Measurements from ENCODE around the gene NFIA.

Gene NFIA

DNA sequence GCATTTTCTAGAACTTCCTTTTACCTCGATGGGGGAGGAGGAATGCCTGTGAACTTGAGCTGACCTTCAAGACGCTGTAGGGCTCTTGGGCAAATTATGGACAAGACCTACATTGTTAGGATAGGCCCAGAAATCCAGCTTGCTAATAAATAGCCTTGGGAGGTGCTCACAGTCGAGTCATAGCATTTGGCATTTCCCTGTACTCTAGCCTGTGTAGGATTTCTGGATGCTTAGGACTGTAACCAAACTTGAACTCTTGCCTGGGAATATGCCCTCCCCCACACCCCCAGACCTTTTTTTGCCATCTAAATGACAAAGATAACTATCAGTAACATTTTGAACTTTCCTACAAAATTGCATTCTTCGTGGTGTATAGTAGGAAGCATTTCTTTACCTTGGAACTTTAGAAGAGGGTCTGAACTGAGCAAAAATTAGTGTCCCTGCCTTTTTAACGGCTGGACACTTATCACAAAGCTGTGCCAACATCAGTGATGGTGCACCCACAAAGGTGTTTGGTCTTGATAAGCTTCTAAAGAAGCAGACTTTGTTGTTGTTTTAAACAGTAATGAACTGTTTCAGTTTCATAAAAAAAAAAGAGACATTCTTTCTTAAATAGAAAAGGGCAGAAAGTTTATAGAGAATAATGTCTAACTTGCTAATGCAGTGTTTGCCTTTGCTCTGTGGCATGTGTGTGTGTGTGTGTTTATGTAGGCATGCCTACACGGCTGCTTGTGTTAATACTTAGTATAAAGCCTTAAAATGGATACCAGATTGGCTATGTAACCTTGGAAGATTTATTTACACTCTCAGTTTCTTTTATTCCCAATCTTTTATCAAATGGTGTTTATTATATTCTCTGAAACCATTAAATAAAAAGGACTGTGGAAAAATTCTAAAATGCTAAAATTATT lies 88.2 kb downstream of the NFIA start:
- no peak for TF ChIP-seq POLR2A (IDR thresholded peaks at IDR 0.05; ENCODE audit: low read depth, low read length)
- no peak for TF ChIP-seq TAF1 (IDR thresholded peaks at IDR 0.05; ENCODE audit: borderline replicate concordance, low read depth, low read length)
- no peak for TF ChIP-seq POLR2AphosphoS5 (IDR thresholded peaks at IDR 0.05; ENCODE audit: low read depth, low read length)
- DNase-seq (ENCODE audit: insufficient read length): no peak
- FAIRE-seq: no peak

DNA sequence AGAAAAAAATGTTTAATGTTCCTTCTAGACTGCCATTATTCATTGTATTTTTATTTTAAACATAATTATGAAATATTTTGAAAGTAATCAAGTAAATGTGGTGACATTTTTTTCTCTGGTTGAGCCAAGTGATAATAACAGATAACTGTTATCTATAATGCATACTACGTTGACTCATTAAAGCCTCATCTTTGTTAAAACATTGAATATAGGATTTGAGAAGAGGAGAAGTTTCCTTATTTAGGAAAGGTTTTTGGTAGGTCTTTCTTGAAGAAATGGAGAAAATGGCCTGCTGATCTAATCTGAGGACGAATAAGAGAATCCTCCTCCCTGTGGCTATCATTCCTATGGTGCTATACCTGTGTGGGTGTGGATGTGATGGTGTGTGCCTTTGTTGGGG lies 89.0 kb downstream of the NFIA start:
- no peak for TF ChIP-seq POLR2A (IDR thresholded peaks at IDR 0.05; ENCODE audit: low read depth, low read length)
- TF ChIP-seq TAF1 (IDR thresholded peaks at IDR 0.05; ENCODE audit: borderline replicate concordance, low read depth, low read length): no peak
- no peak for TF ChIP-seq POLR2AphosphoS5 (IDR thresholded peaks at IDR 0.05; ENCODE audit: low read depth, low read length)
- FAIRE-seq: no peak

DNA sequence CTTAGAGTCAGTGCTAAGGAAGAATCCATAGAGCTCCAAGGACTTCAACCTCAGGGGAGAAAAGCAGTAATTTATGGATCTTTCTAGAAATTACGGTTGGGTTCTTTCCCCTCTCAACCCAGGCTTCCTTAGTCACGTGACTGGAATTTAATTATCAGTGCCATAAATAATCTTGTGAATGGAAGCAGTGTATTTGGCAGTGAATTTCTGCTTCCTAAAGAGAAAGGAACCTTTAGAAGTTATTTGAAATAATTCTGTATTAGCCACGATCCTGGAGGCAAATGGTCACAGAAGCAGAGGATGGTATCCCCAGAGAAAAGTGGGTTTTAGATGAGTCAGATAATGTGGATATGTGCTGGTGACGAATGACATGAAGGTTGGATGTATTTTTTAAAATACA lies 89.6 kb downstream of the NFIA start:
- TF ChIP-seq TAF1 (IDR thresholded peaks at IDR 0.05; ENCODE audit: borderline replicate concordance, low read depth, low read length): no peak
- TF ChIP-seq POLR2A (IDR thresholded peaks at IDR 0.05; ENCODE audit: low read depth, low read length): no peak
- no peak for TF ChIP-seq POLR2AphosphoS5 (IDR thresholded peaks at IDR 0.05; ENCODE audit: low read depth, low read length)
- DNase-seq (ENCODE audit: insufficient read length): no peak
- FAIRE-seq: no peak

More for the DNA sequence above, 89.0 kb downstream of the NFIA start:
- DNase-seq (ENCODE audit: insufficient read length): no peak

GRCh38 chr1:61173118-61173517 lies 90.8 kb downstream of the NFIA start:
- DNase-seq (ENCODE audit: insufficient read length): no peak
- FAIRE-seq: no peak
- TF ChIP-seq POLR2A (IDR thresholded peaks at IDR 0.05; ENCODE audit: low read depth, low read length) (no peak), POLR2AphosphoS5 (IDR thresholded peaks at IDR 0.05; ENCODE audit: low read depth, low read length) (no peak), TAF1 (IDR thresholded peaks at IDR 0.05; ENCODE audit: borderline replicate concordance, low read depth, low read length) (no peak)

DNA sequence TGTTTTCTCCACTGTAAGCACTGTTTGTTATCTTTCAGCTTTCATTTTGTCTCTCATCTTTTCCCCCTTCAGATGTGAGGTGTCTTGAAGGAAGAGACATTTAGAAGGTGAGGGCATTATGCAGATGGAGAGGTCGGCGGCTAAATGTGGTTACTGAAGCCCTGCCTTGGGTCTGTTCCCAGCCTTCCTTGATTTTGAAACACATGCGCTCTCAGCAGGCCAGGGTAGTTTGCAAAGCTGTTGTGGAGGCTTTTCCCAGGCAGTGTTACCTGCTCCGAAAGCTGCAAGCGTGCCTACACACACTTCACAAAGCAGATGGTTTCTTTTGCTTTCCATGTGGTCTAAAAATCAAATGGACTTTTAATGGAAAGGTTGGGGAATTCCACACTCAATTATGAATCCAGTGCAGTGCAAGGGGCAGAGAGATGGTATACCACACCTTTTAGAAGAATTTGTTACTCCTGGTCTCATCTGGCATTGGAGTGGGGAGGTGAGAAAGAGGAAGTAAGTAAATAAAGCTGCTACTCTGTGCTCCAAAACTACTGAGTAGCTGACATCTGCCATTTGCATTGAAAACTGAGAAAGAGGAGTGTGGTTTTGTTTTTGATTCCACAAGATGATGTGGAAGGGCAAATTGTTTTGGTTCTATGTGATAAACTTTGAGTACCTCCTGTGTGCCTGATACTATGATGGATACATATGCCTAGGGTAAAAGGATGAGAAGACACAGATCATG lies 91.9 kb downstream of the NFIA start:
- TF ChIP-seq POLR2AphosphoS5 (IDR thresholded peaks at IDR 0.05; ENCODE audit: low read depth, low read length): no peak
- TF ChIP-seq POLR2A (IDR thresholded peaks at IDR 0.05; ENCODE audit: low read depth, low read length): no peak
- TF ChIP-seq TAF1 (IDR thresholded peaks at IDR 0.05; ENCODE audit: borderline replicate concordance, low read depth, low read length): no peak
- DNase-seq (ENCODE audit: insufficient read length) (no peak), FAIRE-seq (peak; percentile 44)

DNA sequence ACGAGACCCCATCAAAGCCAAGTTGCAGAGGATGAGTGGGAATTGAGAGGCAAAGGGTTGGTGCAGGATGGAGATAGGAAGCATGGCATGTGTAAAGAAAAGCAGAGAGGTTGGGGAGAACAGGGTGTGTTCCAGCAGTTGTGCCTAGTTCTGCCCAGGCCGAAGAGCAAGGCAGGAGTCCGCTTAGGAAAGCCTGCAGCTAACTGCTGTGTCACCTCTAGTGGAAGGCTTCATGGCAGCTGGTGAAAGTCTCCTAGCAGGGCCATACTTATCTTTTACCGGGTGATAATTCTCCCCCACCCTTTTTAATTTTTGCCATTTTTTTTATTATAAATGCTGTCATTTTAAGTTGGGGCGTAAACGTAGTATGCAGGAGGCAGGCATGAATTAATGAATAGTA lies 93.6 kb downstream of the NFIA start:
- no peak for TF ChIP-seq POLR2A (IDR thresholded peaks at IDR 0.05; ENCODE audit: low read depth, low read length)
- TF ChIP-seq TAF1 (IDR thresholded peaks at IDR 0.05; ENCODE audit: borderline replicate concordance, low read depth, low read length): no peak
- no peak for TF ChIP-seq POLR2AphosphoS5 (IDR thresholded peaks at IDR 0.05; ENCODE audit: low read depth, low read length)
- DNase-seq (ENCODE audit: insufficient read length): no peak
- no peak for FAIRE-seq

GRCh38 chr1:61181067-61182038 lies 99.0 kb downstream of the NFIA start:
- FAIRE-seq: no peak
- no peak for TF ChIP-seq POLR2A (IDR thresholded peaks at IDR 0.05; ENCODE audit: low read depth, low read length)
- TF ChIP-seq POLR2AphosphoS5 (IDR thresholded peaks at IDR 0.05; ENCODE audit: low read depth, low read length): no peak
- TF ChIP-seq TAF1 (IDR thresholded peaks at IDR 0.05; ENCODE audit: borderline replicate concordance, low read depth, low read length): no peak
- DNase-seq (ENCODE audit: insufficient read length): no peak

- no peak for TF ChIP-seq POLR2AphosphoS5 (IDR thresholded peaks at IDR 0.05; ENCODE audit: low read depth, low read length)
- TF ChIP-seq TAF1 (IDR thresholded peaks at IDR 0.05; ENCODE audit: borderline replicate concordance, low read depth, low read length): no peak
- TF ChIP-seq POLR2A (IDR thresholded peaks at IDR 0.05; ENCODE audit: low read depth, low read length): no peak
- DNase-seq (ENCODE audit: insufficient read length) (no peak), FAIRE-seq (no peak)
These were observed 99.7 kb downstream of the NFIA start for GRCh38 chr1:61182049-61182448.

DNA sequence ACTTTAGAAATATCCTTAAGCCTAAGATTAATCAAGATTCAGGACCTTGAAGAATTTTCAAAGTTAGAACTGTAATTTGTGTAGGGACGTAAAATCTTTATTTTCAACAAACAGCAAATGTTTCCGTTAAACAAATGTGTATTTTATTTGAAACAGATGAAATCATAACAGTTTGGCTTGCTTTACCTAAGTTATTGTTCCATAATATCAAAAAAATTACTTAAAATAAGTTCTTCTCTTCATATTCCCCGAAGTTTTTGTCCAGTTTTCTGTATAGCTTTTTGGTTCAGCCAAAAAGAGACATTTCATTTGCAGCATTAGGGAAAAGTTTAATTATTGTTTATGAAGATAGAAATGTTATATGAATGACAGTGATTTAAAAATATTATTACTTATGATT lies 100.1 kb downstream of the NFIA start:
- no peak for FAIRE-seq

DNA sequence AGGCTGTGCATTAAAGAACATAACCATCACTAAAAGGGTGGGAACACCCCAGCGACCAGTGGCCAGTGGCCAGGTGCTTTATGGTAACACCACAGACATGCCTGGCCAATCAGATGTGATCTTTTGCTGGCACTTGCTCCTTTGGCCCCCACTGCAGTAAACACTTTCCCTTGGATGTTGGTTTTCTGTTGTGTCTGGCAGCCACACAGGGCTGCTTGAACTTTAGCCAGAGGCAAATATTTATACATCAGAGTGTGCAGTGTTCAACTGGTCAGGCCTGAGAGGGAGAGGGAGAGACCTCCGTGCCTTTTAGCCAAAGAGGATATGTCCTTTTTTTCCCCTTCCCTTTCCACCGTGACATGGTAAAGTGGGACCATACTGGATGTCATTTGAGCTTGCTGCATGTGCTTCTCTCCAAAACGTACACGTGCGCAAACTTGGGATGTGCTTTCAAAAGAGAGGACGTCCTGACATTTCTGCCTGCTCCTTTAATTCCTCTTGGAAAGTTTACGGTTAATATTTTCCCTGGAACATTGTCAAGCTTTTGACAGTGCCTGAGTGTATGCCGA lies 101.2 kb downstream of the NFIA start:
- DNase-seq (ENCODE audit: insufficient read length) (no peak), FAIRE-seq (no peak)
- TF ChIP-seq POLR2AphosphoS5 (IDR thresholded peaks at IDR 0.05; ENCODE audit: low read depth, low read length): no peak
- TF ChIP-seq POLR2A (IDR thresholded peaks at IDR 0.05; ENCODE audit: low read depth, low read length): no peak
- TF ChIP-seq TAF1 (IDR thresholded peaks at IDR 0.05; ENCODE audit: borderline replicate concordance, low read depth, low read length): no peak

More for the DNA sequence above, 100.1 kb downstream of the NFIA start:
- TF ChIP-seq POLR2AphosphoS5 (IDR thresholded peaks at IDR 0.05; ENCODE audit: low read depth, low read length) (no peak), POLR2A (IDR thresholded peaks at IDR 0.05; ENCODE audit: low read depth, low read length) (no peak), TAF1 (IDR thresholded peaks at IDR 0.05; ENCODE audit: borderline replicate concordance, low read depth, low read length) (no peak)
- no peak for DNase-seq (ENCODE audit: insufficient read length)

All from GM12892 (cell line).